Measurements from ENCODE around the gene SLC66A1. TPM values are rescaled to one million over a fixed set of nuclear protein-coding genes. Genes with fewer than 3 reads are reported as not detected.

SLC66A1 gene
- total RNA-seq, 1 experiment from 2014 or later = 22.5 TPM

DNA sequence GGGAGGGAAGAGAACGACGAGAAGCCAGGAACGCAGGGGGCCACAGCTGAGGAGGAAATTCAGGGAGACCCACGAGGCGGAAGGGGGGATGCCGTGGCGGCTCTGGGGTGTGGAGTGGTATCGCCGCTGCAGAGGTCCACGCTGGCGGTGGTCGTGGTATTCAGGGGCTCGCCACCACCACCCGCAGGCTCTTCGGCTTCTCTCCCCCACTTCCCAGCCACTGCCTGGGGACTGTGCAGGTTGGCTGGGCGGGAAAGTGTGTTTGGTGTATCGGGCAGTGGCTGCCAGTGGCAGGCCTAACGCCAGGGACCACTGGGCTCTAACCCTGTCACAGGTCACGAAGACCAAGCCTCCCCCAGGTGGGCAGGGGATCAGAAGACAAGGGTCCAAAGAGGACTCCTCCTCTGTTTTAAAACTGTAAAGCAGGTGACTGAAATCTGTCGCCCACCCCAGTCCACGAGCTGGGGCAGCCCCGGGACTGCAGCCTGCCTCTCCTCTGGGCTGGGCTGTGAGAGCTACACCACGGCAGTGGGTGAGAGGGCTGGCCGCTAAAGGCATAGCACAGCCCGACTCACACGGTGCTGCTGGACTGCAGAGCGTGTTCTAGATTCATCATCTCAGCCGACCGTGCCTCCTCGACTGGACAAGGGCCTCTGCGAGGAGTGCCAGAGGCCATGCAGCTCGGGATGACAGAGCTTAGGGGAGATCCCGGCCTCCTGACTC lies 30.9 kb downstream of the SLC66A1 start:
- Histone ChIP-seq H3K27me3 (ENCODE audit: insufficient read depth, low read length) (no peaks in the 10 kb centered on the region), H3K9ac (ENCODE audit: extremely low read depth, insufficient read length, low read length) (no peak overlapping the region), H3K79me2 (ENCODE audit: insufficient read depth, low read length) (no peaks in the 10 kb centered on the region), H3K18ac (ENCODE audit: insufficient read length, low read depth, low read length) (no peak overlapping the region), H2BK12ac (ENCODE audit: insufficient read length, low read depth, low read length) (no peak overlapping the region), H2AK5ac (ENCODE audit: insufficient read length, low read length) (no peak overlapping the region), H3K23ac (ENCODE audit: insufficient read length, low read depth, low read length) (no peak overlapping the region), H3K56ac (ENCODE audit: insufficient read length, low read depth, low read length) (no peak overlapping the region), H3K14ac (ENCODE audit: insufficient read depth, low read length) (no peak overlapping the region), H3K4me1 (ENCODE audit: insufficient read depth, low read length) (peaks cover 2% of the 10 kb centered on the region; the same call in 1 of the 2 replicates), H4K5ac (ENCODE audit: insufficient read length, low read depth, low read length) (no peak overlapping the region), H2BK20ac (ENCODE audit: low read depth, low read length, poor library complexity, severe bottlenecking) (no peak overlapping the region), H3K23me2 (ENCODE audit: insufficient read length, low read depth, low read length, poor library complexity, severe bottlenecking) (no peaks in the 10 kb centered on the region), H3K4ac (ENCODE audit: low read depth, low read length) (no peak overlapping the region), H3T11ph (ENCODE audit: low read length) (no peak overlapping the region), H2BK120ac (ENCODE audit: low read depth, low read length, poor library complexity, severe bottlenecking) (no peak overlapping the region), H4K8ac (replicated peaks; ENCODE audit: insufficient read length, low read depth, low read length) (no peak overlapping the region), H2AFZ (ENCODE audit: low read length) (no peak overlapping the region), H3K4me2 (ENCODE audit: insufficient read depth, insufficient read length, low read length) (no peak overlapping the region), H4K20me1 (ENCODE audit: control insufficient read depth, insufficient read depth, insufficient read length) (no peaks in the 10 kb centered on the region), H2BK15ac (ENCODE audit: low read depth, low read length) (no peak overlapping the region), H3K27ac (ENCODE audit: insufficient read length, low read depth, low read length) (no peak overlapping the region), H2BK5ac (ENCODE audit: insufficient read length, low read length) (no peak overlapping the region), H3K9me3 (ENCODE audit: control insufficient read depth, low read depth, low read length) (no peaks in the 10 kb centered on the region), H3K79me1 (ENCODE audit: insufficient read depth, low read depth, low read length, poor library complexity, severe bottlenecking) (no peaks in the 10 kb centered on the region), H4K91ac (ENCODE audit: insufficient read length, low read depth, low read length) (no peak overlapping the region)
- Mint-ChIP-seq H3K4me1 (peaks cover 17 to 27% of the 10 kb centered on the region in 2 experiments), H3K27me3 (ENCODE audit: low read depth) (no peaks in the 10 kb centered on the region; the same call in 1 of the 2 replicates), H3K36me3 (ENCODE audit: insufficient read depth in 1 of 3, low read depth in 3 of 3) (peaks cover 15 to 56% (median 26%) of the 10 kb centered on the region in 3 experiments; a peak in 6 of 7 replicates), H3K9me3 (no peaks in the 10 kb centered on the region), H3K4me3 (no peak overlapping the region), H3K27ac (peak overlapping the region in 2 of 3 experiments; percentile 9 to 52; a peak in 2 of 7 replicates)
- no peak for DNase-seq
- no CpG with 5 or more reads among the region's 33 CpGs for WGBS (ENCODE audit: extremely low coverage, insufficient read length, low lambda C conversion rate)
- TF ChIP-seq, protein P1, sequence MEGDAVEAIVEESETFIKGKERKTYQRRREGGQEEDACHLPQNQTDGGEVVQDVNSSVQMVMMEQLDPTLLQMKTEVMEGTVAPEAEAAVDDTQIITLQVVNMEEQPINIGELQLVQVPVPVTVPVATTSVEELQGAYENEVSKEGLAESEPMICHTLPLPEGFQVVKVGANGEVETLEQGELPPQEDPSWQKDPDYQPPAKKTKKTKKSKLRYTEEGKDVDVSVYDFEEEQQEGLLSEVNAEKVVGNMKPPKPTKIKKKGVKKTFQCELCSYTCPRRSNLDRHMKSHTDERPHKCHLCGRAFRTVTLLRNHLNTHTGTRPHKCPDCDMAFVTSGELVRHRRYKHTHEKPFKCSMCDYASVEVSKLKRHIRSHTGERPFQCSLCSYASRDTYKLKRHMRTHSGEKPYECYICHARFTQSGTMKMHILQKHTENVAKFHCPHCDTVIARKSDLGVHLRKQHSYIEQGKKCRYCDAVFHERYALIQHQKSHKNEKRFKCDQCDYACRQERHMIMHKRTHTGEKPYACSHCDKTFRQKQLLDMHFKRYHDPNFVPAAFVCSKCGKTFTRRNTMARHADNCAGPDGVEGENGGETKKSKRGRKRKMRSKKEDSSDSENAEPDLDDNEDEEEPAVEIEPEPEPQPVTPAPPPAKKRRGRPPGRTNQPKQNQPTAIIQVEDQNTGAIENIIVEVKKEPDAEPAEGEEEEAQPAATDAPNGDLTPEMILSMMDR (conservative IDR thresholded peaks at IDR 0.05) = no peak
